GM18517 (cell line): Measurements from ENCODE around the gene EPB41L2.
"Not testable (repeated sequence)": the region's sequence is repeated elsewhere in the genome, so short reads cannot be mapped to it uniquely, and the experiment has no call there.

Experiments used
- ATAC-seq: cut with Tn5 transposase; IDR thresholded peaks from one replicate; pipeline ENCODE4 v1.9.1; 2021; ENCODE audit warnings: mild to moderate bottlenecking, moderate library complexity; ENCODE audit not compliant: unreplicated experiment

Gene EPB41L2

DNA sequence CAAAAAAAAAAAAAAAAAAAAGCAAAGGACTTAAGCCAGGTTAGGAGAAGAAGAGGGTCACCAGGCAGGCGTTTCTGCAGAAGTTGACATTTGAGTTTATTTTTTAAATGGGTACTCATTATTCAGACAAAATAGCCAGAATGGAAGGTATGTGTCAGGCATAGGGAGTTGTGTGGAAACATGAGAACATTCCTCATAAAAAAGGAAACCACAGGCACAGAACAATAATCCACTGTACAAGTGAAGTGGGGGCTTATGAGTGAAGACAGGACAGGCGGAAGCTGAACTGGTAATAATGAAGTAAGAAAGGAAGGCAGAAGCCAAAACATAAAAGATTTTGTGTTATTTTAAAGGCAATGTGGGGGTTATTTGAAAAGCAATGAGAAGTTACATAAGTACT, 104.6 kb downstream of the EPB41L2 start:
- no peak for ATAC-seq

DNA sequence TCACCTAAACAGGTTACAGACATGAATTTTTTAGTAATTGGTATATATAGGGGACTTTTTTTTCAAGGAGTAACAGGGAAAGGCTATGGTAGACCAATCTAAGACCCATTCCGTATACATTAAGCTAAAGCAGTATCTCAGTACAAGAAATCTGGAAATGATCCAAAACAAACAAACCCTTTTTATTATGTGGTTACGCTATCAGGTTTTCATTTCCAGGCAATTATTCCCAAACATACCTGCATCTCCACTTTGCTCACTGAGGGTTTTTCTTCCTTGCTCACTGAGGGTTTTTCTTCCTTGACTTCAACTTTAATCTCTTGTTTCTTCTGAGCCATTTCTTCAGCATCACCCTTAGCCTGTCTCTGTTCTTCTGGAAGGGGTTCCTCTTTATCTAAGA, 107.3 kb downstream of the EPB41L2 start:
- ATAC-seq, result no peak

DNA sequence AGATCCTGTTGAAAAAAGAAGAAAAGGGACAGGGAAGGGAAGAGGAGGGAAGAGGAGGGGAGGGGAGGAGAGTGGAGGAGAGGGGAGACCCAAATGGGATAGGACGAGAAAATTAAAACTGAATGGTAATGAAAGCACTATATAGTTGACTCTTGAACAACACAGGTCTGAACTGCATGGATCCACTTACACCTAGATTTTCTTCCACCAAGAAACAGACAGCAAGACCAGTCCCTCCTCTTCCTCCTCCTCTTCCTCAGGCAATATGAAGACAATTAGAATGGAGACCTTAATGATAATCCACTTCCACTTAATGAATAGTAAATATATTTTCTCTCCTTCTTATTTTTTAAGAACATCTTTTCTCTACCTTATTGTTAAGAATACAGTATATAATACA, 113.5 kb downstream of the EPB41L2 start:
- no peak for ATAC-seq

DNA sequence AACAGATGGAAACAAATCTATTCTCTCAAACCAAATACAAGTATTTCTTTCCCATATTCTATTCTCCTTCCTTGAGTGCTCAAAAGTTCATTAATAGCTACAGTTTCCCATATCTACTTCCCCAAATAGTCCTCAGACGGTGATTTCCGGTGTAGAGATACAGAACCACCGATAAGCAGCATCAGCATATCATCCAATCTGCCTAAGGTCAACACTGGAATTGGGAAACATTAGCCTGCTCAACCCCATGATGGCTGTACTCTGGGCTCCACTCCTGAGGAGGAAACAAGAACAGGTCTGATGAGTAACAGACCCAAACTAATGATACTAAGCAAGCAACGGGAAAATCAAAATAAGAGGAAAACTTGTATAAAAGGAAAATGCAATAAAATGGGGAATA, 115.6 kb downstream of the EPB41L2 start:
- ATAC-seq, result no peak

DNA sequence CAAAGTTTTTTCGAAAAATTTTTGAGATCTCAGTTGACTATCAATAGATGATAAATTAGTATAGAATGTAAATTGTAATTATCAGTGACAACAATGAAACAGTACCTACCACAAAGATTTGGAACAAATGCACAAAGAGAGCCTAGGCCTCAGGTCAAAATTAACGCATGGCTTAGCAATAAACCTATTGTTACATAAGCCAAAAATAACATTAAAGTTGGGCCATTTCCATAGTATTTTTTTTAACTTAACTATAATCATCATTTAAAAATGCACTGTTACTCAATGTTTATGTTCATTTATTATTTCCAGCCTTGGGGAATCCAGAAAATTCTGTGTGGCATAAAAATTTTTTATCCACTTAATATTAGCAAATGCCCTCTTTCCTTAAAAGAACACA, 117.0 kb downstream of the EPB41L2 start:
- no peak for ATAC-seq

DNA sequence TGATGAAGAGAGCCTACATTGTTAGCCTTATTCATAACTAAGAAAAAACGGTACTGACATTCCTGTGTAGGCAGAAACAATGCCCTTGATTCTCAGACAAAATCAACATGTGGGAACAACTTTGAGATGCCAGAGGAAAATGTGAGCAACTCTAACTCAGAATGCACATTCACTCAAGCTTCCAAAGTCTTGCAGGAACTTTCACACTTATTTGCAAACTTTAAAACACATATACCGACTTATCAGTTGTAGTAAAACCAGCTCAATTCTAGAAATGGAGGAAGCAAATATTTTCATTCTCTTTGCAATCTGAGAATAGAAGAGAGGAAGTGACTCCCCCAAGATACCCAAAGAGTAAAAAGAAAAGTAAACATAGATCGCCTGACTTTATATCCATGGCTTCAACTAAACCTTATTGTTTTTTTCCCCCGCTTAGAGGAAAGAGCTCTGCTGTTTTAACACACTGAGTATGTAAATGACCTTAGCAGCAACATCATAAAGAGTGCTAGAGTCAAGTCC, 117.6 kb downstream of the EPB41L2 start:
- ATAC-seq, result no peak

DNA sequence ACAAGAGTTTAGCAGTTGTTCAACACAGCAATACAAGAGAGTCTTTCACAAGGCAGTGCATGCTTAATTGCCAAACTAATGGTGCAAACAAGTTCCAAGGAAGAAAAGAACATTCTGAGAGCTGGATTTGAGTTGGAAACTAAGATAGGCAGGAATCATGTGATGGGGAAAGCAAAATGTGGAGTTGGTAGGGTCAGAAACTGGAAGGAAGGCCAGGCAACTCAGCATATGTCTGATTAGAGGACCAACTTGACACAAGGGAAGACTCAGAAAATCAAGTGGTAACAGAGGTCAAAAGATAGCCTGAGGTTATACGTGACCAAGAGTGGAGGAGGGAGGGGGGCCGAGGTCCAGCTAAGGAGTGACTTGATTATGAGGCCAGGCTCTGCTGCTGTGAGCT, 118.6 kb downstream of the EPB41L2 start:
- ATAC-seq, result no peak

DNA sequence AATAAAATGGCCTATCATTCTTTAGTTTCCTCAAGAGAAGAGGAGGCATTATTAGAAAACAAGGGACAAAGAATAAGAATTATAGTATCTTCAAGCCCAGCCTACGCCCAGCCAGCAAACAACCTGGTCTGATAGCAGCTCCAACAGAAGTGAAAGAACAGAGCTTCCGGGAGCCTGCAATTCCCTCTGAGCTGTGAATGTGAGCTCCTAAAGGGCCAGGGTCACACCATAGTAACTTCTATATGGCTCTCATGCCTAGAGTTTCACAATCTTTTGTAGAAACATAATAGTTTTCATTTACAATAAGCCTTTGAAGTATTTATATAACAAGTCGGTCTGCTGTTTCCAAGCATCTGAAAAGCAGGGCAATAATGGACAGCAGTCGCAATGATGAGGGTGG, 119.3 kb downstream of the EPB41L2 start:
- ATAC-seq, result no peak

DNA sequence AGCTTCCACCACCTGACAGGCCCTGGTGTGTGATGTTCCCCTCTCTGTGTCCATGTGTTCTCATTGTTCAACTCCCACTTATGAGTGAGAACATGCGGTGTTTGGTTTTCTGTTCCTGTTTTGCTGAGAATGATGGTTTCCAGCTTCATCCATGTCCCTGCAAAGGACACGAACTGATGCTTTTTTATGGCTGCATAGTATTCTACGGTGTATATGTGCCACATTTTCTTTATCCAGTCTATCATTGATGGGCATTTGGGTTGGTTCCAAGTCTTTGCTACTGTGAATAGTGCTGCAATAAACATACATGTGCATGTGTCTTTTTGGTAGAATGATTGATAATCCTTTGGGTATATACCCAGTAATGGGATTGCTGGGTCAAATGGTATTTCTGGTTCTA, 120.3 kb downstream of the EPB41L2 start:
- not testable (repeated sequence) for ATAC-seq

DNA sequence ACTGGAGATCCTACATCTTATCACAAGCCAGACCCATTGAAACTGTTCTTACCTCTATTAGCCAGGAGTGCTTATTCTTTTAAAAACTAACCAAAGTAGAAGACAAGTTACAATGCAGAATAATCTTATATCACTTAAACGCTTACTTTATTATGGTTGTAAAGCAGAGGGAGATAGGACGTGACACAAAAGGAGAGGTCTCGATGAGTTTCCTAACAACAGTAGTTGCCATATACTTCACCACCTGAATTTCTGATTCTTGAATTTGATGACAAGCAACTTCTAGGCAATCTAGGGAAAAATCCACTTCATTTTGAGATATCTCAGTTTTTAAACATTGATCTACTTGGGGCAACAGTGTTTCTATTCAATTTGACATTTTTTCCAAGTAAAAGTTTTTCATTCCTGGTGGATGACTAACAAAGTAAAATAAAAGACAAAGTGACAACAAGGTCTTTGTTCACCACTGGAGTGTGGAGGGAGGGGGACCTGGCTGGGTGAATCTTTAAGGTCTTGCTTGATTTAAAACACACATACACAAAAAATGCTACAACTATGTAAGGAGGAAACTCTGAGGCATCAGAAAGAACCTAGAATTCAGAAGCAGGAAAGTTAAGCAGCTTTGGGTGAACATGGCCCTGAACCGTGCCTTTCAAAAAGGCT, 125.0 kb downstream of the EPB41L2 start:
- ATAC-seq, result no peak

DNA sequence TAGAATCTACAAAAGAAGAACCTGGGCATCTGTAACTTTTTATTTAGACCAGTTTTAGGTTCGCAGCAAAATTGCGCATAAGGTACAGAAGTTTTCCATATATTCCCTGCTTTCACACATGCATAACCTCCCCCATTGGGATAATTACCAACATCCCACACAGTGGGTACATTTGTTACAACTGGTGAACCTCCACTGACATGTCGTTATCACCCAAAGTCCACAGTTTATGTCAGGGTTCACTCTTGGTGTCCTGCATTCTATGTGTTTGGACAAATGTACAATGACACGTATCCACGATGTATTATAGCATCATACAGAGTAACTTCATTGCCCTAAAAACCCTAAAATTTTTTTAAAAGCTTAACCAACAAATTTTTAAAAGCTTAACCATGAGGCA, 126.1 kb downstream of the EPB41L2 start:
- ATAC-seq, result no peak

DNA sequence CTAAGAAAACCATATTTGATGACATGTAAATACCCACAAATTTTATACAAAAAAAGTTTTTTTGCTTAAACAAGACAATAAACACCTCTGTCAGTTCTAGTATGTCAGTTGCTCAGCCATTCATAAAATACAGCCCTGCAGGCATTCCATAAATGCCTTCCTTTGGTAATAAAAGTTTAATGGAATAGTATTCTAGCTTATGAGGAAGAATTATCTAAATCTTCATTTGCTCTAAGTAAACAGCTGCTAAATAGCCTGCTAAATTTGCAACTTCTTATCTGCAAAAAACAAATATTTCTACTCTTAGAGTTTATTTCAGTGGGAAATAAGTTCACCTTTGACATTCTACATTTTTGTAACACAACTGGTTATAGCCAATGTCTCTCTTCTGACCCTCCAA, 127.1 kb downstream of the EPB41L2 start:
- ATAC-seq, result no peak

DNA sequence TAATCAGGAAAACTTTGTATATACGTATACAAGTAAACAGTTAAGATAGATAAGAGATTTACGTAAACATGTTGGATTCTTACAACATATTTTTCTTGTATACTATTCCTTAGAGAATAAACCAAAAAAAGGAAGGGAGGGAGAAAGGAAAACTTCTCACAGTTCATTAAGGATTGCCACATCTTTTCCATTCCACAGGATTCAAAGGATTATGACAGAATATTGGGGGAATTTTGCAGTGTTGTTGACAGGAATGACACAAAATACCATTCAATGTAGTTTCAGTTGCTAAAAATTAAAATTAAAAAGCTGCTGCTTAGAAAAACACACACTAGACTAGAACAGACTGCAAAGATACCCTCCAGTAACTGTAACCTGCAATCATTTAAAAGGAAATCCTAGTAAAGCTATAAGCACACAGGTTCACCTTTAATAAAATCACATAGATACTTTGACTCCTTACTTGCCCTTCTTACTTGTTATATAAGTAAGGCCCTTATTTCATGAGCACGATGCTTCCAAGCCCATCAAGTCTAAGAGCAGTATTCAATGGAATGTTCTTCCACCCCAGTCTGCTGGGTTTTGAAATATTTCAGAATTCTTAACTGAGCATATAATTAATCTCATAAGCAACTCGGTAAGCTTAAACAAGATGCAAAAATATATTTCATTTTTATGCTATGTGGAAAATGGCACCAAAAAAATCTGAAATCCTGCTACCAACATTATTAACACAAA, 128.0 kb downstream of the EPB41L2 start:
- no peak for ATAC-seq

DNA sequence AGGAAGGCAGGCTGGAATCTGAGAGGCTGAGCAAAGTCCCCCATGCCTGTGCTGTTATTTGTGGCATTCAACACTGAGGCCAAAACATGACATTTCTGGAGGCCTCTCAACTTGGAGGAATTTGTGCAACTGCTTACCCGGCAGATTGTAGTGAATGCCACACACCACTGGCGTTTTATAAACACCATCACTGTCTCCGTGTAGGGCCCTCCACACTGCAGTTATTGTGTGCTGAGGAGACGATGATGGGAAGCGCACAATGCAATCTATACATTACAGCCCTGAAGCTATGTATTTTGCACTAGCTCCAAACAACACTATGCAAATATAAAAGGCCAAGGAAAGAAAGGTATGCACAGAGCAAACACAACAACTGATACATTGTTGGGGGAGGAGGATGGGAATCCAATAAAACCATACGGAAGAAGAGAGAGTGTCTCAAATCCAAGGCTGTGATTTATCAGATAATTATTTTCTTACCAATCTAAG, 129.3 kb downstream of the EPB41L2 start:
- ATAC-seq, result no peak

DNA sequence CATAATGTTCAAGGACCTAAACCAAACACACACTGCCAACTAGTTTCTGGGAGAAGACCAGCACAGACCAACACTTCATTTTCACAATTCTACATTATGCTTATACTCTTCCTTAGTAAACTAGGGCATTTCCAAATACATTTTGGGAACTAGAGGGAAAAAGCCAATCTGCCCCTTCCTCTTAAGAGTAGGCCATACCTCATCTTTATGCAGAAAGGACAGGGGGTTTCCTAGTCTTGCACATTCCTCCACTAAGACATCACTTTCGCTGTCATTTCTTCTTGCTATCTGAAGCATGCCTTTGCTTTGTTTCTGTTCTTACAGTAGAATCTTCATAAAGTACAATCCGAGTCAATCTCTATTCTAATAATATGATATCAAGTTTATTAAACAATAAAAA, 130.1 kb downstream of the EPB41L2 start:
- no peak for ATAC-seq

DNA sequence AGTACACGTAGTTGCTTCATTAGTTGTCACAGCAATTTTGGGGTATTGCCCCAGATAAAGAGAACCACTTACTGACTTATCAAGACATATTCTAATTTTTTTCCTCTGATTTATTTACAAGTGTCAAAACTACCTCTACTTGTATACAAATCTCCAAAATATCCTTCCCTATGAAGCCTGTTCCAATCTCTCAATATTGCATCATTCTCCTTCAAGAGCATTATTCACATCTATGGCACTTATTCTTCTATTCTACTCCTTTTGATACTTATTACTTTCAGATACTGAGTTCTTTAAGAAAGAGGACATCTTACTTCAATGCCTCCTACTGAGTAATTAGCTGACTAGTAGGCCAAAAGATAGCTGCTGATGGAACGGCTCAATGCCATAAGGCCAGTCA, 130.6 kb downstream of the EPB41L2 start:
- ATAC-seq, result no peak

DNA sequence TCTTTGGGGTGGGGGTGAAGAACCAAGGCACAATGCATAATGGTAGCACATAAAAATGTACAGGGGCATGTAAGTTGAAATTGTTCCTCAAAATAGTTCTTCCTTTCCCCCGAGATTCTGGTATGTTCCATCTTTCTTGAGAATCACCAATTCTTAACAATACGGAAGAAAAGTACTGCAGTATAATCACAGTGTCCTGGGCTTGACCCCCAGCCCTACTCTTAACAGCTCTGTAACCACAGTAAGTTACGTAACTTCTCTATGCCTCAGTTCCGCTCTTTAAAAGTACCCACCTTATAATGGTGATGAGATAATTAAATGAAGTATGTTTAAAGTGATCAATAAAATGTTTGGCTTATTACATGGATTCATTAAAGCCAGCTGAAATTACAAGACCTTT, 131.4 kb downstream of the EPB41L2 start:
- no peak for ATAC-seq

DNA sequence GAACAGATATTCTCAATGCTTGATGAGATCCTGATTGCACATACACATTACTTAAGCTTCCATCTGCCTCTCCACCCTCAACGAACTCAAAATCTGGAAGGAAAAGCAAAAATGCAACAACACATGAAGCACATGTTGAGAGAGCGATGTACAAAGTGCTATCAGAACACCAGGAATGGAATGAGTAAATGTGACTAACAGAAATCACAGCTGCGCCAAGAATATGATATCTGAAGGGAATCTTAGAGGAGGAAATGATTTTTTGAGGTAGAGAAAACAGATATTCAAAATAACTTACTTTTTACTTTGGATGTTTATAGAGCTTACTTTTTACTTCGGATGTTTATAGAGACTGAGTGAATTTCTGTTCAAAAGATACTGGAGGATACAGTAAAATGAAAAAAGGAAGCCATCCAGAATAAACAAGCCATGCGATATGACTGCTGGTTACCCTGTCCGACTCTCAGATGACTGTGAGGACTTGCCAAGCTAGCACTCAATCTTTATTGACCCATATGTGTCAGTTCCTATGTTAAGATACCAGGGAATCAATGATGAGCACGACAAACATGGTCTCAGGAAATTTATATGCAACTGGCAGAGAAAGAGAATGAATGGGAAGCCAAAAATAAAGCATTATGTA, 133.9 kb downstream of the EPB41L2 start:
- no peak for ATAC-seq

DNA sequence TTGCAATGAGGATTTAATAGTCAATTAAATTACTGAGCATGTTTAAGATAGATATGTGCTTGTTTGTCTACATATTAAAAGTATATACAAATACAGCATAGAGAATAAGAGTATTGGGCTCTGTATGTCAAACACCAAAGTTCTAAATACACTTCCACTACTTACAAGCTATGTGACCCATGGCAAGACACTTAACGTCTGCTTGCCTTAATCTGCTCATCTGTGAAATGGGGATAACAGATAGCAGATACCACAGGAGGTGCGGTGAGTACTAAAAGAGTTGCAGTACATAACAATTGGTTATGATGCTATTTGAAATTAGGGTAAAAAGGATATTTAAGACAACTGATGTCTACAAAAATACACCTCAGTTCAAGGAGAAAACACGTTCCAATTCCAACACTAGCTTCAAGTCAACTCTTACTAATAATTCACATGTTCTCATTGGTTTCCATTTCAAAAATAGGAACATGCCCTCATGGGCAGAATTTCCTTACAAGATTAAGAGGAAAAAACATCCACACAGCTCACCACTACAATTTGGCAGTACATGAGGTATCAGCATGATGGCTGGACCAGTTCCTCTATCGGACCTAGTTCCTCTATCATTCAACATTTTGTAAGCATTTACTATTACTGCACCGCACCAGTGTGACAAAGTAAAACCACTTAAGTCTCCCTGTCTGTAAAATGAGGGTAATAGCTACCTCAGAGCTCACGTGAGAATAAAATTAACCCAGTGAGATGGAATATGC, 134.7 kb downstream of the EPB41L2 start:
- ATAC-seq, result no peak

DNA sequence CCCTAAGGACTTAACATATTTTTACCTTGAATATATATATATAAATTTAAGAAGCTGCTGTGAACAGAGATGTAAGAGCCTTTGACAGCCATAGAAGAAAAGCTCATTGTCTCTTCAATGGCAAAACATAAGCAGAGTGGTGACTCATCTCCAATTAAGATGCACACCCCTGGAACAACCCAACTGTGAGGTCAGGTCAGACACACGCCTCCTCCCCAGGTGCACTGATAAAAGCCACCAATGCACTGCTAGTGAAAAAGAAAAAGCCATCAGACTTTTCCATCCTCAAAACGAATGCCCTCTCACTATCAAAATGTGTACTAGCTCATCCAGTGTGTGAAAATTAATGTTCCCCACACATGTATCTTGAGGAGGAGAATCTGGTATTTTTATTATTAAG, 135.7 kb downstream of the EPB41L2 start:
- ATAC-seq, result no peak

DNA sequence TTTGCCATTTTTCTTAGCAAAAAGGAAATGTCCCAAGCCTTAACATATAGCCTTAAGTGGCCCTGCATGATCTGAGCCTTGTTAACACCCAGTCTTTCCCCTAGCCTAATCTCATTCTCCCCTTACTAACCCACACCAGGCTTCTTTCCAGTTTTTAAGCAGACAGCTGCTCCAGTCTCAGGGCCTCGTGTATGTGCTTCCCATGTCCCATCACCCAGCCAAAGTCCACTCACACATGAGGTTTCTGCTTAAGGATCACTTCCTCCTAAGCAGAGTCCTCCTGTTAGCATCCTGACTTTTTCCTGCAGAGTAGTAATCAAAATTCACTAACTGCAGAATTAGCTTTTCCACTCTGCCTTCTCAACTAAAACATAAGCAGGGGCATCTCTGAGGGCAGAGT, 139.7 kb downstream of the EPB41L2 start:
- no peak for ATAC-seq
